RWPE2 (cell line): ENCODE results near the gene GTPBP1.
A peak's percentile ranks its signal among the peaks of the same experiment; 100 is the strongest.

Experiments used
- ATAC-seq: fragments of 200-7000 bp; cut with Tn5 transposase; 3 replicates; pipeline ENCODE4 v1.9.1; 2021; ENCODE audit warnings: low read depth
- DNase-seq: peaks from one replicate; pipeline ENCODE4 v3.0.0-alpha.2; 2020; ENCODE audit warnings: low spot score
- H3K27ac ChIP-seq: fragments of 450-650 bp; 2 replicates; pipeline ENCODE4 v1.5.1; 2017; ENCODE audit warnings: mild to moderate bottlenecking; ENCODE audit not compliant: poor library complexity, severe bottlenecking
- H3K27me3 ChIP-seq: fragments of 250-450 bp; sonication (Bioruptor Pico); 2 replicates; pipeline ENCODE4 v1.5.1; 2021; ENCODE audit warnings: mild to moderate bottlenecking, moderate library complexity; ENCODE audit not compliant: insufficient read depth, poor library complexity, severe bottlenecking
- H3K36me3 ChIP-seq: fragments of 250-450 bp; sonication (Bioruptor Pico); 2 replicates; pipeline ENCODE4 v1.5.1; 2020; ENCODE audit warnings: low read depth, mild to moderate bottlenecking, moderate library complexity
- H3K4me1 ChIP-seq: fragments of 250-450 bp; sonication (Bioruptor Pico); 2 replicates; pipeline ENCODE4 v1.5.1; 2021; ENCODE audit warnings: mild to moderate bottlenecking, moderate library complexity; ENCODE audit not compliant: insufficient read depth, poor library complexity, severe bottlenecking
- H3K4me3 ChIP-seq: fragments of 250-450 bp; sonication (Bioruptor Pico); 2 replicates; pipeline ENCODE4 v1.5.1; 2021; ENCODE audit warnings: mild to moderate bottlenecking, moderate library complexity; ENCODE audit not compliant: severe bottlenecking
- H3K9me3 ChIP-seq: fragments of 250-450 bp; sonication (Bioruptor Pico); 2 replicates; pipeline ENCODE4 v1.5.1; 2021; ENCODE audit warnings: mild to moderate bottlenecking, moderate library complexity; ENCODE audit not compliant: severe bottlenecking
- TF ChIP-seq, protein P1 (sequence below): fragments of 450-650 bp; IDR thresholded peaks from one replicate; pipeline ENCODE4 v1.5.1; 2017; ENCODE audit warnings: mild to moderate bottlenecking, moderate library complexity; ENCODE audit not compliant: poor library complexity, severe bottlenecking

Gene GTPBP1

GRCh38 chr22:38716826-38717225 lies 11.1 kb downstream of the GTPBP1 start:
- Histone ChIP-seq H3K4me3 (no peak overlapping the region), H3K27me3 (no peaks in the 10 kb centered on the region), H3K36me3 (peaks cover 64% of the 10 kb centered on the region), H3K9me3 (no peaks in the 10 kb centered on the region), H3K27ac (peak overlapping the region; percentile 48), H3K4me1 (peaks cover 11% of the 10 kb centered on the region)
- no peak for ATAC-seq
- TF ChIP-seq, protein P1, sequence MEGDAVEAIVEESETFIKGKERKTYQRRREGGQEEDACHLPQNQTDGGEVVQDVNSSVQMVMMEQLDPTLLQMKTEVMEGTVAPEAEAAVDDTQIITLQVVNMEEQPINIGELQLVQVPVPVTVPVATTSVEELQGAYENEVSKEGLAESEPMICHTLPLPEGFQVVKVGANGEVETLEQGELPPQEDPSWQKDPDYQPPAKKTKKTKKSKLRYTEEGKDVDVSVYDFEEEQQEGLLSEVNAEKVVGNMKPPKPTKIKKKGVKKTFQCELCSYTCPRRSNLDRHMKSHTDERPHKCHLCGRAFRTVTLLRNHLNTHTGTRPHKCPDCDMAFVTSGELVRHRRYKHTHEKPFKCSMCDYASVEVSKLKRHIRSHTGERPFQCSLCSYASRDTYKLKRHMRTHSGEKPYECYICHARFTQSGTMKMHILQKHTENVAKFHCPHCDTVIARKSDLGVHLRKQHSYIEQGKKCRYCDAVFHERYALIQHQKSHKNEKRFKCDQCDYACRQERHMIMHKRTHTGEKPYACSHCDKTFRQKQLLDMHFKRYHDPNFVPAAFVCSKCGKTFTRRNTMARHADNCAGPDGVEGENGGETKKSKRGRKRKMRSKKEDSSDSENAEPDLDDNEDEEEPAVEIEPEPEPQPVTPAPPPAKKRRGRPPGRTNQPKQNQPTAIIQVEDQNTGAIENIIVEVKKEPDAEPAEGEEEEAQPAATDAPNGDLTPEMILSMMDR = no peak
- DNase-seq = no peak

DNA sequence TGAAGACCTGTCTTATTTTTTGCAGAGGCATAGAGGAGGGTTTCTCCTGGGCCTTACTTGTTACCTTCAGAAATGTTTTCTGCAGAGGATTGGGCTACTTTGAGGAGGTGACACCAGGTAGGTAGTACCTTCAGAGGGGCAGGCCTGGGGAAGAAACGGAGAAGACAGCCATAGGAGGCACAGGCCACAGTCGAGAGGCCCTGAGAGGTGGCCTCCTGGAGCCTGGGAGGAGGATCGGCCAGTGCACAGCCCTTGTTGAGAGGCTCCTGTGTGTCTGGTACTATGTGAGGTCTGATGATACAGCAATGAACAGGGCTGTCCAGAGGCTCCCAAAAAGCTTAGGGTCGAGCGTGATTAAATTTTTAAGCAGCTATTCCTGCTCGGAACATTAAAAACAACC lies 11.5 kb downstream of the GTPBP1 start:
- ATAC-seq = no peak
- peak overlapping the region; percentile 48 for H3K27ac ChIP-seq
- H3K36me3 ChIP-seq = peaks cover 64% of the 10 kb centered on the region
- no peaks in the 10 kb centered on the region for H3K9me3 ChIP-seq
- DNase-seq = no peak
- H3K4me1 ChIP-seq = peaks cover 11% of the 10 kb centered on the region
- H3K27me3 ChIP-seq = no peaks in the 10 kb centered on the region
- no peak overlapping the region for H3K4me3 ChIP-seq
- TF ChIP-seq, protein P1 = no peak

DNA sequence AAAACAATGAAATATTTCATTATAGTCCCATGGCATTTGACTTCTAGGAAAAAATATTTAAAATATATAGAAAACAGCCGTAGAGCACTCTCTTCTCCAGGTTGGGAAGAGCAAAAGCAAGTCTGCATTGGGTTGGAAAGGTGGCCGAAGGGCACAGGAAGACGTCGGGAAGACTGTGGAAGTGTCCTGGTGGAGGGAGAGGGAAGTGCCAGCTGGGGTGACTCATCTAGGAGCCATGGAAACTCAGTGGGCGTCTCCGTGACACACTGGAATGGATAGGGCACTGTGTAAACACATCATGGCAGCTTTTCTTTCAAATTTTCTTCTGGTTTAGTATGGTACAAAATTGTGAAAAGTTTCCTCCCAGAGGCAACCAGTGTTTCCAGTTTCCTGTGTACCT lies 12.7 kb downstream of the GTPBP1 start:
- Histone ChIP-seq H3K27me3 (no peaks in the 10 kb centered on the region), H3K4me3 (no peak overlapping the region), H3K27ac (peak overlapping the region; percentile 48), H3K9me3 (no peaks in the 10 kb centered on the region), H3K4me1 (peaks cover 11% of the 10 kb centered on the region), H3K36me3 (peaks cover 67% of the 10 kb centered on the region)
- DNase-seq (no peak), ATAC-seq (peak; percentile 100)
- TF ChIP-seq, protein P1 = peak; percentile 51

DNA sequence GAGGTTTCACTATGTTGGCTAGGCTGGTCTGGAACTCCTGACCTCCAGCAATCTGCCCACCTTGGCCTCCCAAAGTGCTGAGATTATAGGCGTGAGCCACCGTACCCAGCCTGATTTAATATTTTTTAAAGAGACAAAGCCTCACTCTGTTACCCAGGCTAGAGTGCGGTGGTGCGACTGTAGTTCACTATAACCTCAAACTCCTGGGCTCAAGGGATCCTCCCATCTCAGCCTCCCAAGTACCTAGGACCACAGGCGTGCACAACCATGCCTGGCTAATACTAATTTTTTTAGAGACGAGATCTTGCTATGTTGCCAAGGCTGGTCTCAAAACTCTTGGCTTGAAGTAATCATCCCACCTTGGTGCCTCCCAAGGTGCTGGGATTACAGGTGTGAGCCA lies 13.5 kb downstream of the GTPBP1 start:
- no peak for DNase-seq
- peaks cover 75% of the 10 kb centered on the region for H3K36me3 ChIP-seq
- TF ChIP-seq, protein P1 = no peak
- H3K4me3 ChIP-seq = no peak overlapping the region
- peaks cover 11% of the 10 kb centered on the region for H3K4me1 ChIP-seq
- no peak for ATAC-seq
- H3K27me3 ChIP-seq = no peaks in the 10 kb centered on the region
- peak overlapping the region; percentile 48 for H3K27ac ChIP-seq
- H3K9me3 ChIP-seq = no peaks in the 10 kb centered on the region

- H3K36me3 ChIP-seq = peaks cover 86% of the 10 kb centered on the region
- TF ChIP-seq, protein P1 = no peak
- H3K27me3 ChIP-seq = no peaks in the 10 kb centered on the region
- no peak overlapping the region for H3K4me3 ChIP-seq
- H3K4me1 ChIP-seq = peaks cover 11% of the 10 kb centered on the region
- DNase-seq = no peak
- H3K9me3 ChIP-seq = no peaks in the 10 kb centered on the region
- H3K27ac ChIP-seq = no peak overlapping the region
- ATAC-seq = no peak
Measured at GRCh38 chr22:38720350-38720749, 14.6 kb downstream of the GTPBP1 start.
